NB4 (cell line): Measurements from ENCODE around the gene STPG1.

Experiments used
- CTCF ChIP-seq: IDR thresholded peaks from one replicate; pipeline ENCODE4 v1.5.1; 2012; ENCODE audit warnings: low read depth, low read length
- MAX ChIP-seq: IDR thresholded peaks from 2 replicates; pipeline ENCODE4 v1.6.1; 2011; ENCODE audit warnings: low read depth, low read length
- MYC ChIP-seq: IDR thresholded peaks from 2 replicates; pipeline ENCODE4 v1.6.1; 2011; ENCODE audit warnings: low read depth, low read length
- POLR2A ChIP-seq: IDR thresholded peaks from 2 replicates; pipeline ENCODE4 v1.6.1; 2011; ENCODE audit warnings: mild to moderate bottlenecking; ENCODE audit not compliant: insufficient read length; ENCODE audit errors: extremely low read depth

GRCh38 chr1:24450857-24451397 lies 37.3 kb upstream of the STPG1 start:
- no peak for TF ChIP-seq CTCF
- no peak for TF ChIP-seq MAX
- no peak for TF ChIP-seq POLR2A
- TF ChIP-seq MYC = no peak
